ENCODE measurements around the gene ZNF17.

DNA sequence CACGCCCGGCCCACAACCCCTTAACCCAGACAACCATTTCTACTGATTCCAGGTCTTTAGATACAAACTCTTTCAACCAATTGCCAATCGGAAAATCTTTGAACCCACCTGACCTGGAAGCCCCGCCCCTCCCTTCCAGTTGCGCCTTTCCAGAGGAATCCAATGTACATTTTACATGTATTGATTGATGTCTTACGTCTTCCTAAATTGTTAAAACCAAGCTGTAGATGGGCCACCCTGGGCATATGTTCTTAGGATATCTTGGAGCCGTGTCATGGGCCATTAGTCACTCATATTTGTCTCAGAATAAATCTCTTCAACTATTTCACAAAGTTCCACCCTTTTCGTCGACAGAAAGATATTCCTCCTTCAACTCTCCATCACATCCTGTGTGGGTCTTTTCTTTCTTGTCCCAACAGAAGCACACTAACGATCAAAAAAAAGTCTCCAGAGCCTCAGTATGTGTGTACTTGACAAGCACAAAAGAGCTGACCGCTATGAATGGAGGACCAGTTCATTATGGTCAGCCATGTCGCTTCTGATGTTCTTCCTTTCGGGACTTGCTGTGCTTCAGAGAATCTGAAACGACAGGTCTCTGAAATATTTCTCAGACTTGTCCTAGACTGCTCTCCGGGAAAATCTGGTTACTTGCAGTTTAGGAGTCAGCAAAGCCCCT, 23.6 kb downstream of the ZNF17 start:
- TF ChIP-seq GATA2 (IDR thresholded peaks at IDR 0.05; ENCODE audit: low read depth, low read length) (no peak), GATA3 (IDR thresholded peaks at IDR 0.05; ENCODE audit: low read depth, low read length) (no peak)

All from SH-SY5Y (cell line).